AG09309 (cell line): ENCODE results near the gene EDIL3.
"Not testable (repeated sequence)": the region's sequence is repeated elsewhere in the genome, so short reads cannot be mapped to it uniquely, and the experiment has no call there.

Source experiments
- DNase-seq: peaks from one replicate; pipeline ENCODE4 v3.0.0-alpha.2; 2010; ENCODE audit warnings: low read depth
- H3K4me3 ChIP-seq: 2 replicates; pipeline ENCODE4 v1.5.1; 2011; ENCODE audit warnings: mild to moderate bottlenecking, low read depth, low read length, moderate library complexity; ENCODE audit not compliant: control insufficient read depth
- TF ChIP-seq, protein P1 (sequence below): IDR thresholded peaks from 2 replicates; pipeline ENCODE4 v1.5.1; 2011; ENCODE audit warnings: mild to moderate bottlenecking, low read depth, low read length, inconsistent platforms; ENCODE audit not compliant: insufficient read depth, control insufficient read depth; ENCODE audit errors: missing control alignments

The EDIL3 gene

GRCh38 chr5:84306601-84307000 lies 78.1 kb downstream of the EDIL3 start:
- TF ChIP-seq, protein P1, sequence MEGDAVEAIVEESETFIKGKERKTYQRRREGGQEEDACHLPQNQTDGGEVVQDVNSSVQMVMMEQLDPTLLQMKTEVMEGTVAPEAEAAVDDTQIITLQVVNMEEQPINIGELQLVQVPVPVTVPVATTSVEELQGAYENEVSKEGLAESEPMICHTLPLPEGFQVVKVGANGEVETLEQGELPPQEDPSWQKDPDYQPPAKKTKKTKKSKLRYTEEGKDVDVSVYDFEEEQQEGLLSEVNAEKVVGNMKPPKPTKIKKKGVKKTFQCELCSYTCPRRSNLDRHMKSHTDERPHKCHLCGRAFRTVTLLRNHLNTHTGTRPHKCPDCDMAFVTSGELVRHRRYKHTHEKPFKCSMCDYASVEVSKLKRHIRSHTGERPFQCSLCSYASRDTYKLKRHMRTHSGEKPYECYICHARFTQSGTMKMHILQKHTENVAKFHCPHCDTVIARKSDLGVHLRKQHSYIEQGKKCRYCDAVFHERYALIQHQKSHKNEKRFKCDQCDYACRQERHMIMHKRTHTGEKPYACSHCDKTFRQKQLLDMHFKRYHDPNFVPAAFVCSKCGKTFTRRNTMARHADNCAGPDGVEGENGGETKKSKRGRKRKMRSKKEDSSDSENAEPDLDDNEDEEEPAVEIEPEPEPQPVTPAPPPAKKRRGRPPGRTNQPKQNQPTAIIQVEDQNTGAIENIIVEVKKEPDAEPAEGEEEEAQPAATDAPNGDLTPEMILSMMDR: no peak
- no peak overlapping the region for H3K4me3 ChIP-seq
- DNase-seq: no peak

- TF ChIP-seq, protein P1: no peak
- DNase-seq: no peak
- no peak overlapping the region for H3K4me3 ChIP-seq
Observed at GRCh38 chr5:84304599-84304998, 80.1 kb downstream of the EDIL3 start.

DNA sequence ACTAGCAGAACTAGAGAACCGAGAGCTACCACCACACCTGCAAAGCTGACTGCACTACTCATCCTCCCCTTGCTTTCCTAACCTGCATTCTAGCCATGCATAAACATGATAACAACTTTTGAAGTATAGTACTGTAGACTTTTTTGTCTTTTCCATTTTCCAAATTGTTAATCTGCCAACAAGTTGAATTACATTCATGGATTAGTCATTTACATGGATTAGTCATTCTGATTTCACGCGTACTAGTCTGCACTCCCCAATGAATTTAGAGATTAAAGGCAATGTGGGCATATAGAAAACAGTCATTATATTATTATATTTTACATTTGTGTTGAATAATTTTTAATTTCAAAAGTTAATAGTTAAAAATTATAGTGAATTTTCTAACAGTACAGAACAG lies 81.4 kb downstream of the EDIL3 start:
- DNase-seq: no peak
- H3K4me3 ChIP-seq: no peak overlapping the region
- TF ChIP-seq, protein P1: no peak

- TF ChIP-seq, protein P1: no peak
- no peak overlapping the region for H3K4me3 ChIP-seq
- DNase-seq: no peak
Observed at GRCh38 chr5:84301535-84301934, 83.1 kb downstream of the EDIL3 start.

GRCh38 chr5:84299959-84300358 lies 84.7 kb downstream of the EDIL3 start:
- TF ChIP-seq, protein P1: no peak
- H3K4me3 ChIP-seq: no peak overlapping the region
- no peak for DNase-seq

DNA sequence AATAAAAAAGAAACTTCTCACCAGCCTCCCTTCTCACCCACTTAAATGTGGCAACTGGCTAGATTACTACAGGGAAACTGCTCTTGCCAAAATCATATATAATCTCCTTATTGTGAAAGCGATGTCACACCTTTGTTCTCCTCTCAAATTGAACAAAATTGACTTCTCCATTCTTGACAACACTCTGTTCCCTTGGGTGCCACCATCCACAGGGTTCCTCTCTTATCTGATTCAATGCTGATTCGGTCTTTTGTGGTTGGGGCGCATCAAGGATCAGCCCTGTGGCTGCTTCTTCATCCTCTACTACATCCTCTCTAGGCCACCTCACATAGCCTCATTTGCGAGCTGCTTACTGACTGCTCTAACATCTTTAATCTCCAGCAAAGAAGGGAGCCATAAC lies 86.1 kb downstream of the EDIL3 start:
- H3K4me3 ChIP-seq: no peak overlapping the region
- TF ChIP-seq, protein P1: no peak
- DNase-seq: no peak

- DNase-seq, H3K4me3 ChIP-seq: not testable (repeated sequence)
Observed at GRCh38 chr5:84297641-84298040, 87.0 kb downstream of the EDIL3 start.
